A549 (cell line): ENCODE measurements around the gene MLC1.

Experiments used
- BCL3 ChIP-seq: fragments of >200 bp; sonication (Bioruptor Twin); formaldehyde crosslinking; IDR thresholded peaks from 3 replicates; pipeline ENCODE4 v1.6.1; 2016
- CEBPB ChIP-seq, 2 experiments: fragments of >200 bp in 1 of 2; sonication (Bioruptor Twin) in 1 of 2; formaldehyde crosslinking in 1 of 2; IDR thresholded peaks; 2 replicates each; pipeline ENCODE4 v1.6.1; 2012 to 2016
- CTCF ChIP-seq: fragments of >200 bp; sonication (Bioruptor Twin); formaldehyde crosslinking; IDR thresholded peaks from 3 replicates; pipeline ENCODE4 v1.5.1; 2016
- HEYL ChIP-seq: fragments of 250-450 bp; sonication (Bioruptor Pico); IDR thresholded peaks from 2 replicates; pipeline ENCODE4 v1.8.0; 2021; ENCODE audit warnings: mild to moderate bottlenecking, moderate library complexity
- MAX ChIP-seq: IDR thresholded peaks from 2 replicates; pipeline ENCODE4 v1.6.1; 2012
- POLR2A ChIP-seq: IDR thresholded peaks from 2 replicates; pipeline ENCODE4 v1.6.1; 2012; ENCODE audit warnings: mild to moderate bottlenecking, low read length

- no peak for TF ChIP-seq MAX
- no peak for TF ChIP-seq BCL3
- no peak for TF ChIP-seq POLR2A
- no peak for TF ChIP-seq CTCF
- TF ChIP-seq HEYL (CRISPR knock-in tag), result no peak
- no peak for TF ChIP-seq CEBPB (IDR thresholded peaks at IDR 0.05)
These were observed 52.2 kb downstream of the MLC1 start for GRCh38 chr22:50032941-50033601.
